ENCODE measurements around the gene PGAM5.

GRCh38 chr12:132735496-132735895, 24.9 kb downstream of the PGAM5 start:
- TF ChIP-seq EZH2phosphoT487 (IDR thresholded peaks at IDR 0.05; ENCODE audit: low read depth, severe bottlenecking, unreplicated experiment): no peak
- TF ChIP-seq, protein P1, sequence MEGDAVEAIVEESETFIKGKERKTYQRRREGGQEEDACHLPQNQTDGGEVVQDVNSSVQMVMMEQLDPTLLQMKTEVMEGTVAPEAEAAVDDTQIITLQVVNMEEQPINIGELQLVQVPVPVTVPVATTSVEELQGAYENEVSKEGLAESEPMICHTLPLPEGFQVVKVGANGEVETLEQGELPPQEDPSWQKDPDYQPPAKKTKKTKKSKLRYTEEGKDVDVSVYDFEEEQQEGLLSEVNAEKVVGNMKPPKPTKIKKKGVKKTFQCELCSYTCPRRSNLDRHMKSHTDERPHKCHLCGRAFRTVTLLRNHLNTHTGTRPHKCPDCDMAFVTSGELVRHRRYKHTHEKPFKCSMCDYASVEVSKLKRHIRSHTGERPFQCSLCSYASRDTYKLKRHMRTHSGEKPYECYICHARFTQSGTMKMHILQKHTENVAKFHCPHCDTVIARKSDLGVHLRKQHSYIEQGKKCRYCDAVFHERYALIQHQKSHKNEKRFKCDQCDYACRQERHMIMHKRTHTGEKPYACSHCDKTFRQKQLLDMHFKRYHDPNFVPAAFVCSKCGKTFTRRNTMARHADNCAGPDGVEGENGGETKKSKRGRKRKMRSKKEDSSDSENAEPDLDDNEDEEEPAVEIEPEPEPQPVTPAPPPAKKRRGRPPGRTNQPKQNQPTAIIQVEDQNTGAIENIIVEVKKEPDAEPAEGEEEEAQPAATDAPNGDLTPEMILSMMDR (IDR thresholded peaks at IDR 0.05; ENCODE audit: poor library complexity): no peak
